Measurements from ENCODE around the gene MAFG.

DNA sequence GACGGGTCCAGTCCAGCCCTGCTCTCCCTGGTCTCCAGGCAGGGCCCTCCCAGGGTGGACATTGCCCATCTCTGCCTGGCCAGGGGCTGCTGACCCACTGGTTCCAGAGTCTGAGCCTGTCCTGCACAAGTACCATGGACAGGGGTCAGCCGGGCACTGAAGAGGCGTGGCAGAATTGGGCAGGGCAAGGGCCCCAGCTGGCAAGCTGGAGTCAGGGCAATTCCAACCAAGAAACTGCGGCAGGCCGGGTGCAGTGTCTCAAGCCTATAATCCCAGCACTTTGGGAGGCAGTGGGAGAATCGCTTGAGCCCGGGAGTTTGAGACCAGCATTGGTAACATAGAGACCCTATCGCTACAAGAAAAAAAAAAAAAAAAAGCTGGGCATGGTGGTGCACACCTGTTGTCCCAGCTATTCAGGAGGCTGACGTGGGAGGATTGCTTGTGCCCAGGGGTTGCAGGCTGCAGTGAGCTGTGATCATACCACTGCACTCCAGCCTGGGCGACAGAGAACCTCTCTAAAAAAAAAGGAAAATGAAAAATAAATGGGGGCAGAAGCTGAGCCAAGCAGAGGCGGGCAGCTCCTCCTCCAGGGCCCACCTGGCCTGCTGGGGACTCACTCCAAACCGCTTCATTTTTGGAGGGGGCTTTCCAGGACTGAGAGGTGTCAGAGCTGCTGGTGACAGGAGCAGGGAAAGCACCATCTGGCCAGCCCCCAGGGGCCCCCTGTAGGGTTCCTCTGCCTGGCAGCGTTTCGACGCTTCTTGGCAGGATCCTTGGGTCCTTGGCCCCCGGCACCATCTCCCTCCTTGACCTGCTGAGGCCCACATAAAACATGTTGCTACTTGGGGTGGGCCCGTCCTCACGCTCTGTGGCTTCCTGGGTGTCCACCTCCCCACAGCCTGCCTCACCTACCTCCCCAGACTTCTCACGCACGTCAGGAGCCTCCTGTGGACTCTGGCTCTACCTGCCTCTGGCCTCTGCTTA is 2.9 kb upstream of the MAFG start:
- TF ChIP-seq, protein P1, sequence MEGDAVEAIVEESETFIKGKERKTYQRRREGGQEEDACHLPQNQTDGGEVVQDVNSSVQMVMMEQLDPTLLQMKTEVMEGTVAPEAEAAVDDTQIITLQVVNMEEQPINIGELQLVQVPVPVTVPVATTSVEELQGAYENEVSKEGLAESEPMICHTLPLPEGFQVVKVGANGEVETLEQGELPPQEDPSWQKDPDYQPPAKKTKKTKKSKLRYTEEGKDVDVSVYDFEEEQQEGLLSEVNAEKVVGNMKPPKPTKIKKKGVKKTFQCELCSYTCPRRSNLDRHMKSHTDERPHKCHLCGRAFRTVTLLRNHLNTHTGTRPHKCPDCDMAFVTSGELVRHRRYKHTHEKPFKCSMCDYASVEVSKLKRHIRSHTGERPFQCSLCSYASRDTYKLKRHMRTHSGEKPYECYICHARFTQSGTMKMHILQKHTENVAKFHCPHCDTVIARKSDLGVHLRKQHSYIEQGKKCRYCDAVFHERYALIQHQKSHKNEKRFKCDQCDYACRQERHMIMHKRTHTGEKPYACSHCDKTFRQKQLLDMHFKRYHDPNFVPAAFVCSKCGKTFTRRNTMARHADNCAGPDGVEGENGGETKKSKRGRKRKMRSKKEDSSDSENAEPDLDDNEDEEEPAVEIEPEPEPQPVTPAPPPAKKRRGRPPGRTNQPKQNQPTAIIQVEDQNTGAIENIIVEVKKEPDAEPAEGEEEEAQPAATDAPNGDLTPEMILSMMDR (IDR thresholded peaks at IDR 0.05 in 8 of 11, conservative IDR thresholded peaks at IDR 0.05 in 3 of 11): no peak
- TF ChIP-seq POLR2A (IDR thresholded peaks at IDR 0.05) (no peak), POLR2AphosphoS5 (IDR thresholded peaks at IDR 0.05) (no peak)
